Caco-2 (cell line): Measurements from ENCODE around the gene PCBP1. TPM values are rescaled to one million over a fixed set of nuclear protein-coding genes. Genes with fewer than 3 reads are reported as not detected.

ENCODE experiments used
- BruUV-seq: library from RNA; stranded (reverse); fragments of 400-500 nt; replicated peaks from 2 replicates; lab custom pipeline; 2021; lab: Mats Ljungman, UMichigan
- CTCF ChIA-PET: fragments of 300-600 bp; sonication (Branson Sonifier 250); formaldehyde crosslinking; loops from one replicate; lab custom pipeline; 2022; ENCODE audit warnings: antibody characterized with exemption; lab: Charles Lee
- POLR2A ChIA-PET: fragments of 300-600 bp; sonication (Branson Sonifier 250); formaldehyde crosslinking; loops from one replicate; lab custom pipeline; 2022; ENCODE audit warnings: antibody characterized with exemption; lab: Charles Lee
- DNase-seq, 2 experiments: peaks; one replicate each; pipeline versions ENCODE4 v3.0.0 to v3.0.0-alpha.2; 2020 to 2022
- H3K27me3 ChIP-seq: replicated peaks from 2 replicates; pipeline ENCODE4 v1.6.0; 2011; ENCODE audit warnings: low read length; ENCODE audit not compliant: control insufficient read depth, insufficient read depth
- H3K36me3 ChIP-seq: 2 replicates; pipeline ENCODE4 v1.5.1; 2011; ENCODE audit warnings: low read length; ENCODE audit not compliant: control insufficient read depth, insufficient read depth
- H3K4me1 ChIP-seq: fragments of 250-450 bp; sonication (Bioruptor Pico); 2 replicates; pipeline ENCODE4 v1.5.1; 2020; ENCODE audit warnings: mild to moderate bottlenecking
- H3K4me3 ChIP-seq: 2 replicates; pipeline ENCODE4 v1.5.1; 2011; ENCODE audit warnings: low read depth, mild to moderate bottlenecking, control low read depth, low read length
- H3K9me3 ChIP-seq: fragments of 250-450 bp; sonication (Bioruptor Pico); 2 replicates; pipeline ENCODE4 v1.5.1; 2020; ENCODE audit warnings: mild to moderate bottlenecking, moderate library complexity
- H3K27ac Mint-ChIP-seq: one replicate; pipeline ENCODE4 v1.8.0; 2022; ENCODE audit warnings: mixed read lengths; ENCODE audit not compliant: unreplicated experiment
- H3K27me3 Mint-ChIP-seq: one replicate; pipeline ENCODE4 v1.8.0; 2022; ENCODE audit warnings: mixed read lengths; ENCODE audit not compliant: insufficient read depth, unreplicated experiment
- H3K36me3 Mint-ChIP-seq: one replicate; pipeline ENCODE4 v1.8.0; 2022; ENCODE audit warnings: mild to moderate bottlenecking, mixed read lengths; ENCODE audit not compliant: insufficient read depth, unreplicated experiment
- H3K4me1 Mint-ChIP-seq: one replicate; pipeline ENCODE4 v1.8.0; 2022; ENCODE audit warnings: low read depth, mixed read lengths; ENCODE audit not compliant: unreplicated experiment
- H3K4me3 Mint-ChIP-seq: one replicate; pipeline ENCODE4 v1.8.0; 2022; ENCODE audit warnings: mild to moderate bottlenecking, moderate library complexity, mixed read lengths; ENCODE audit not compliant: unreplicated experiment
- H3K9me3 Mint-ChIP-seq: one replicate; pipeline ENCODE4 v1.8.0; 2022; ENCODE audit warnings: mixed read lengths; ENCODE audit not compliant: unreplicated experiment
- CTCF ChIP-seq, 2 experiments: fragments of 200-600 bp in 1 of 2; IDR thresholded peaks; 1 replicate in 1 of 2; 2 replicates in 1 of 2; pipeline versions ENCODE4 v1.5.1 to v1.8.0; 2011 to 2022; ENCODE audit warnings: antibody characterized with exemption in 1 of 2, control low read depth in 1 of 2, inconsistent platforms in 1 of 2, low read depth in 1 of 2, low read length in 1 of 2, mild to moderate bottlenecking in 1 of 2, moderate library complexity in 1 of 2; ENCODE audit not compliant: insufficient read depth in 1 of 2, severe bottlenecking in 1 of 2, unreplicated experiment in 1 of 2
- intact Hi-C: fragments of 100-400 bp; cut with micrococcal nuclease; formaldehyde crosslinking; loops from one replicate; pipeline ENCODE4 v1.10.0; 2022; ENCODE audit not compliant: unreplicated experiment
- total RNA-seq: library from RNA; stranded (reverse); gene quantifications from 2 replicates; pipeline ENCODE4 v1.2.3, GENCODE V29; 2022

PCBP1 gene
- total RNA-seq, 1 experiment from 2014 or later = 319 TPM

GRCh38 chr2:70095720-70096670, 8.7 kb downstream of the PCBP1 start:
- ChIA-PET CTCF (no interaction called here), POLR2A (no interaction called here)
- Mint-ChIP-seq H3K27ac (no peak overlapping the region), H3K27me3 (no peaks in the 10 kb centered on the region), H3K36me3 (no peaks in the 10 kb centered on the region), H3K9me3 (no peaks in the 10 kb centered on the region), H3K4me1 (peaks cover 13% of the 10 kb centered on the region), H3K4me3 (no peak overlapping the region)
- intact Hi-C loops = no loop called here
- Histone ChIP-seq H3K4me1 (no peaks in the 10 kb centered on the region), H3K9me3 (no peaks in the 10 kb centered on the region; the same call in 1 of the 2 replicates), H3K4me3 (no peak overlapping the region), H3K27me3 (no peaks in the 10 kb centered on the region), H3K36me3 (no peaks in the 10 kb centered on the region)
- DNase-seq = no peak
- BruUV-seq = no TSS peak
- TF ChIP-seq CTCF (IDR thresholded peaks at IDR 0.05; ENCODE audit: insufficient read depth in 1 of 2, low read depth in 1 of 2, low read length in 1 of 2, severe bottlenecking in 1 of 2, unreplicated experiment in 1 of 2) = no peak

- CTCF ChIA-PET = no interaction called here
- TF ChIP-seq CTCF (IDR thresholded peaks at IDR 0.05; ENCODE audit: insufficient read depth in 1 of 2, low read depth in 1 of 2, low read length in 1 of 2, severe bottlenecking in 1 of 2, unreplicated experiment in 1 of 2) = no peak
- POLR2A ChIA-PET = no interaction called here
- no peak for DNase-seq
- Mint-ChIP-seq H3K27me3 (no peaks in the 10 kb centered on the region), H3K4me3 (no peak overlapping the region), H3K9me3 (no peaks in the 10 kb centered on the region), H3K36me3 (no peaks in the 10 kb centered on the region), H3K4me1 (peaks cover 5% of the 10 kb centered on the region), H3K27ac (no peak overlapping the region)
- Histone ChIP-seq H3K4me3 (no peak overlapping the region), H3K4me1 (no peaks in the 10 kb centered on the region), H3K27me3 (no peaks in the 10 kb centered on the region), H3K36me3 (no peaks in the 10 kb centered on the region), H3K9me3 (no peaks in the 10 kb centered on the region)
- intact Hi-C loops = no loop called here
- BruUV-seq = no TSS peak
Measured at GRCh38 chr2:70098032-70098431, 10.8 kb downstream of the PCBP1 start.

- ChIA-PET POLR2A (no interaction called here), CTCF (no interaction called here)
- Mint-ChIP-seq H3K27me3 (no peaks in the 10 kb centered on the region), H3K36me3 (no peaks in the 10 kb centered on the region), H3K27ac (no peak overlapping the region), H3K4me3 (no peak overlapping the region), H3K9me3 (no peaks in the 10 kb centered on the region), H3K4me1 (no peaks in the 10 kb centered on the region)
- DNase-seq = no peak
- H3K9me3 ChIP-seq = no peaks in the 10 kb centered on the region
- H3K27me3 ChIP-seq = no peaks in the 10 kb centered on the region
- no peak overlapping the region for H3K4me3 ChIP-seq
- no TSS peak for BruUV-seq
- no peak for TF ChIP-seq CTCF (IDR thresholded peaks at IDR 0.05; ENCODE audit: insufficient read depth in 1 of 2, low read depth in 1 of 2, low read length in 1 of 2, severe bottlenecking in 1 of 2, unreplicated experiment in 1 of 2)
- intact Hi-C loops = no loop called here
- H3K36me3 ChIP-seq = no peaks in the 10 kb centered on the region
- H3K4me1 ChIP-seq = peaks cover 3% of the 10 kb centered on the region; the same call in 1 of the 2 replicates
Measured at GRCh38 chr2:70099270-70099669, 12.0 kb downstream of the PCBP1 start.
